Left ventricle myocardium superior (tissue), 1 donor: ENCODE measurements around the gene SRSF1. TPM values are rescaled to one million over a fixed set of nuclear protein-coding genes. Genes with fewer than 3 reads are reported as not detected.

Experiments
- ATAC-seq: fragments of 200-7000 bp; cut with Tn5 transposase; one replicate; pipeline ENCODE4 v1.9.1; 2020; ENCODE audit warnings: mild to moderate bottlenecking, moderate library complexity
- DNase-seq: peaks from one replicate; pipeline ENCODE4 v3.0.0-alpha.2; 2020
- intact Hi-C: fragments of 100-400 bp; cut with micrococcal nuclease; formaldehyde crosslinking; loops from one replicate; pipeline ENCODE4 v1.11.0; 2022
- total RNA-seq: library from RNA; stranded (reverse); fragmentation: NEBNext Ultra II Directional; extraction: Animal tissue kit (Norgen Biotek cat#: 25700); gene quantifications from one replicate; pipeline ENCODE4 v1.2.1, GENCODE V29; 2021
- donor health status: DM: no; HTN: yes; CAD: no; lungs with severe emphysema.

The SRSF1 gene
- total RNA-seq, 1 donor from 2014 or later, result 98.1 TPM

- ATAC-seq (peak; percentile 90), DNase-seq (peak; percentile 58)
- intact Hi-C loops, result loop anchor here (10.0 kb wide), 1 partner anchor 101 kb away; no protein-coding TSS in a partner anchor
Measured at GRCh38 chr17:57995076-57995956, 11.7 kb downstream of the SRSF1 start.

GRCh38 chr17:57994436-57994835 is 12.6 kb downstream of the SRSF1 start:
- DNase-seq (no peak), ATAC-seq (peak; percentile 42)
- intact Hi-C loops, result loop anchor here (10.0 kb wide), 1 partner anchor 100 kb away; no protein-coding TSS in a partner anchor

- ATAC-seq, result no peak
- intact Hi-C loops, result loop anchor here (10.0 kb wide), 1 partner anchor 99 kb away; no protein-coding TSS in a partner anchor
Measured at GRCh38 chr17:57993471-57994365, 13.3 kb downstream of the SRSF1 start.

GRCh38 chr17:57991537-57991936 is 15.5 kb downstream of the SRSF1 start:
- intact Hi-C loops, result loop anchor here (10.0 kb wide), 1 partner anchor 97 kb away; no protein-coding TSS in a partner anchor
- no peak for DNase-seq
- no peak for ATAC-seq

More at GRCh38 chr17:57993471-57994365, 13.3 kb downstream of the SRSF1 start:
- no peak for DNase-seq

GRCh38 chr17:57990037-57990436 is 17.0 kb downstream of the SRSF1 start:
- intact Hi-C loops, result loop anchor here (10.0 kb wide), 1 partner anchor 95 kb away; no protein-coding TSS in a partner anchor
- DNase-seq (no peak), ATAC-seq (no peak)

GRCh38 chr17:57988301-57989250 is 18.5 kb downstream of the SRSF1 start:
- intact Hi-C loops, result no loop called here
- peak; percentile 74 for ATAC-seq
- DNase-seq, result peak; percentile 85

- intact Hi-C loops, result no loop called here
- ATAC-seq, result peak; percentile 75
- peak; percentile 91 for DNase-seq
Measured at GRCh38 chr17:57987581-57988300, 19.3 kb downstream of the SRSF1 start, which contains the start of gene VEZF1. Gene VEZF1 (minus strand): TSS chr17:57988254. CDS start chr17:57988111, 143 bp downstream.

GRCh38 chr17:57986841-57987580 is 20.0 kb downstream of the SRSF1 start:
- intact Hi-C loops, result no loop called here
- ATAC-seq (peak; percentile 48), DNase-seq (peak; percentile 52)

- ATAC-seq, result no peak
- no peak for DNase-seq
- intact Hi-C loops, result no loop called here
Measured at GRCh38 chr17:57985675-57985974, 21.4 kb downstream of the SRSF1 start.

- intact Hi-C loops, result no loop called here
- ATAC-seq (no peak), DNase-seq (no peak)
Measured at GRCh38 chr17:57984936-57985674, 21.9 kb downstream of the SRSF1 start.

- intact Hi-C loops, result no loop called here
- no peak for ATAC-seq
- no peak for DNase-seq
Measured at GRCh38 chr17:57984261-57984890, 22.7 kb downstream of the SRSF1 start.

- intact Hi-C loops, result no loop called here
- DNase-seq, result no peak
- no peak for ATAC-seq
Measured at GRCh38 chr17:57983446-57983845, 23.6 kb downstream of the SRSF1 start.

- no peak for DNase-seq
- no peak for ATAC-seq
- intact Hi-C loops, result no loop called here
Measured at GRCh38 chr17:57982452-57983170, 24.4 kb downstream of the SRSF1 start.

- no peak for DNase-seq
- ATAC-seq, result no peak
- intact Hi-C loops, result no loop called here
Measured at GRCh38 chr17:57980522-57980921, 26.5 kb downstream of the SRSF1 start.

GRCh38 chr17:57979076-57979475 is 28.0 kb downstream of the SRSF1 start:
- intact Hi-C loops, result no loop called here
- DNase-seq (no peak), ATAC-seq (no peak)

- no peak for DNase-seq
- intact Hi-C loops, result no loop called here
- ATAC-seq, result no peak
Measured at GRCh38 chr17:57976594-57976993, 30.5 kb downstream of the SRSF1 start.
